IMR-90 (cell line): ENCODE data around the gene ZNF488. TPM values are rescaled to one million over a fixed set of nuclear protein-coding genes. Genes with fewer than 3 reads are reported as not detected.

ENCODE experiments used
- ATAC-seq: fragments of 200-7000 bp; cut with Tn5 transposase; 2 replicates; pipeline ENCODE4 v1.9.1; 2020; ENCODE audit warnings: low read depth, mild to moderate bottlenecking, moderate library complexity
- BruUV-seq: library from RNA; stranded (reverse); fragments of 400-500 nt; replicated peaks from 2 replicates; lab custom pipeline; 2021; lab: Mats Ljungman, UMichigan
- CTCF ChIA-PET: fragments of 300-600 bp; formaldehyde crosslinking; extraction: SDS; loops from one replicate; lab custom pipeline; 2021; ENCODE audit warnings: antibody characterized with exemption; lab: Yijun Ruan, JAX
- POLR2A ChIA-PET: fragments of 300-600 bp; sonication (Branson Sonifier 250); formaldehyde crosslinking; loops from one replicate; lab custom pipeline; 2022; ENCODE audit warnings: antibody characterized with exemption; ENCODE audit not compliant: unreplicated experiment; lab: Charles Lee
- DNase-seq: peaks from one replicate; pipeline ENCODE4 v3.0.0; 2013
- H2AFZ ChIP-seq: replicated peaks from 2 replicates; pipeline ENCODE3; 2013; ENCODE audit warnings: low read length, mild to moderate bottlenecking; ENCODE audit not compliant: poor library complexity
- H2AK5ac ChIP-seq: 2 replicates; pipeline ENCODE4 v1.6.1; 2013; ENCODE audit warnings: low read depth, low read length, inconsistent platforms
- H2AK9ac ChIP-seq: replicated peaks from 2 replicates; pipeline ENCODE3; 2013; ENCODE audit warnings: mild to moderate bottlenecking, low read depth, low read length, moderate library complexity; ENCODE audit not compliant: poor library complexity
- H2BK120ac ChIP-seq: 2 replicates; pipeline ENCODE4 v1.6.1; 2013; ENCODE audit warnings: low read depth, low read length, inconsistent platforms
- H2BK15ac ChIP-seq: 3 replicates; pipeline ENCODE4 v1.6.1; 2013; ENCODE audit warnings: low read depth, low read length, inconsistent platforms
- H2BK20ac ChIP-seq: 2 replicates; pipeline ENCODE4 v1.6.1; 2013; ENCODE audit warnings: low read depth, mild to moderate bottlenecking, inconsistent platforms, low read length, moderate library complexity
- H2BK5ac ChIP-seq: 2 replicates; pipeline ENCODE4 v1.6.1; 2013; ENCODE audit warnings: mild to moderate bottlenecking, low read depth, low read length, inconsistent platforms; ENCODE audit not compliant: poor library complexity, severe bottlenecking
- H3K14ac ChIP-seq: replicated peaks from 2 replicates; pipeline ENCODE4 v1.6.1; 2013; ENCODE audit warnings: low read depth, low read length, inconsistent platforms
- H3K18ac ChIP-seq: 2 replicates; pipeline ENCODE4 v1.6.1; 2013; ENCODE audit warnings: low read depth, low read length, control low read depth
- H3K23ac ChIP-seq: 2 replicates; pipeline ENCODE4 v1.6.1; 2013; ENCODE audit warnings: low read depth, low read length, inconsistent platforms
- H3K27ac ChIP-seq: 2 replicates; pipeline ENCODE4 v1.5.1; 2013; ENCODE audit warnings: mild to moderate bottlenecking, control low read depth, low read length; ENCODE audit not compliant: insufficient read depth
- H3K27me3 ChIP-seq: 2 replicates; pipeline ENCODE4 v1.6.1; 2013; ENCODE audit warnings: low read length; ENCODE audit not compliant: control insufficient read depth, insufficient read depth
- H3K36me3 ChIP-seq: 2 replicates; pipeline ENCODE4 v1.6.1; 2013; ENCODE audit warnings: low read length, mixed read lengths; ENCODE audit not compliant: control insufficient read depth, insufficient read depth
- H3K4ac ChIP-seq: 2 replicates; pipeline ENCODE4 v1.6.1; 2013; ENCODE audit warnings: low read depth, low read length, inconsistent platforms
- H3K4me1 ChIP-seq: 2 replicates; pipeline ENCODE4 v1.6.1; 2013; ENCODE audit warnings: low read length, mixed read lengths; ENCODE audit not compliant: control insufficient read depth, insufficient read depth
- H3K4me2 ChIP-seq: 2 replicates; pipeline ENCODE4 v1.6.1; 2013; ENCODE audit warnings: low read depth, mild to moderate bottlenecking, control low read depth, low read length, moderate library complexity
- H3K4me3 ChIP-seq: 2 replicates; pipeline ENCODE4 v1.5.1; 2013; ENCODE audit warnings: low read depth, mild to moderate bottlenecking, control low read depth, low read length, moderate library complexity; ENCODE audit not compliant: insufficient read depth
- H3K56ac ChIP-seq: 2 replicates; pipeline ENCODE4 v1.6.1; 2013; ENCODE audit warnings: low read length, inconsistent platforms; ENCODE audit not compliant: insufficient read depth; ENCODE audit errors: extremely low read depth
- H3K79me1 ChIP-seq, 2 experiments: 2 replicates each; pipeline ENCODE4 v1.6.1; 2013; ENCODE audit warnings: low read length in 2 of 2, inconsistent platforms in 1 of 2, low read depth in 1 of 2
- H3K9ac ChIP-seq: 2 replicates; pipeline ENCODE4 v1.6.1; 2013; ENCODE audit warnings: low read depth, low read length, control low read depth
- H3K9me1 ChIP-seq: 2 replicates; pipeline ENCODE4 v1.6.1; 2013; ENCODE audit warnings: low read length, inconsistent platforms; ENCODE audit not compliant: insufficient read depth
- H3K9me3 ChIP-seq: 2 replicates; pipeline ENCODE4 v1.6.1; 2013; ENCODE audit warnings: low read length; ENCODE audit not compliant: control insufficient read depth, insufficient read depth
- H4K20me1 ChIP-seq: 2 replicates; pipeline ENCODE4 v1.6.1; 2013; ENCODE audit warnings: low read length, inconsistent platforms; ENCODE audit not compliant: insufficient read depth
- H4K5ac ChIP-seq: 2 replicates; pipeline ENCODE4 v1.6.1; 2013; ENCODE audit warnings: mild to moderate bottlenecking, low read depth, low read length, control low read depth
- H4K8ac ChIP-seq, 2 experiments: 2 replicates each; pipeline ENCODE4 v1.6.1; 2013; ENCODE audit warnings: low read depth in 2 of 2, low read length in 2 of 2, control low read depth in 1 of 2, inconsistent platforms in 1 of 2
- H4K91ac ChIP-seq: 2 replicates; pipeline ENCODE4 v1.6.1; 2013; ENCODE audit warnings: low read depth, low read length, inconsistent platforms; ENCODE audit not compliant: insufficient read depth
- BHLHE40 ChIP-seq: fragments of 150-350 bp; IDR thresholded peaks from 2 replicates; pipeline ENCODE4 v1.6.1; 2016; ENCODE audit warnings: mild to moderate bottlenecking, low read depth, low read length
- ELK1 ChIP-seq: fragments of 150-350 bp; IDR thresholded peaks from 2 replicates; pipeline ENCODE4 v1.6.1; 2016; ENCODE audit warnings: low read depth, mild to moderate bottlenecking, low read length, moderate library complexity, borderline replicate concordance
- MAZ ChIP-seq: IDR thresholded peaks from 2 replicates; pipeline ENCODE4 v1.6.1; 2012; ENCODE audit warnings: low read depth, mild to moderate bottlenecking, low read length, improper control_type of control experiment, moderate library complexity, borderline replicate concordance
- POLR2A ChIP-seq: IDR thresholded peaks from 2 replicates; pipeline ENCODE4 v1.6.1; 2012; ENCODE audit warnings: mild to moderate bottlenecking, low read depth, low read length
- RFX5 ChIP-seq: IDR thresholded peaks from 2 replicates; pipeline ENCODE4 v1.8.0; 2012; ENCODE audit warnings: low read depth, mild to moderate bottlenecking, low read length, moderate library complexity
- WGBS, 2 experiments: methylation state at CpG; one replicate each; pipeline versions ENCODE4 v1.1.5 to v1.1.7; 2013; ENCODE audit warnings: missing lambda C conversion rate in 2 of 2; ENCODE audit not compliant: insufficient read length in 1 of 2; ENCODE audit errors: extremely low coverage in 2 of 2; 5-methylcytosine and 5-hydroxymethylcytosine counted together
- dilution Hi-C: fragments of 300-500 bp; cut with HindIII; formaldehyde crosslinking; loops from one replicate; pipeline ENCODE4 v1.14.3; 2018; ENCODE audit warnings: low sequenced_read_pairs; ENCODE audit not compliant: unreplicated experiment
- in situ Hi-C: fragments of 300-500 bp; cut with MboI; formaldehyde crosslinking; loops from 3 replicates; pipeline ENCODE4 v1.14.3; 2019; ENCODE audit warnings: low sequenced_read_pairs, inconsistent platforms, mixed read lengths
- intact Hi-C: fragments of 100-400 bp; cut with micrococcal nuclease; formaldehyde crosslinking; loops from 2 replicates; pipeline ENCODE4 v1.10.0; 2022
- polyA plus RNA-seq, 3 experiments: library from polyadenylated mRNA; depleted of rRNA; stranded (reverse); fragments of >200 nt; gene quantifications; 2 replicates each; pipeline ENCODE4 v1.2.3, GENCODE V29; 2012; ENCODE audit warnings: low replicate concordance in 1 of 3
- total RNA-seq: library from RNA; depleted of rRNA; stranded (reverse); fragments of >200 nt; gene quantifications from 2 replicates; pipeline ENCODE4 v1.2.3, GENCODE V29; 2012

The ZNF488 gene
- total and polyA plus RNA-seq, 2 of the 4 experiments (the other 2 are of a cell fraction): under 0.01 to 0.14 TPM

DNA sequence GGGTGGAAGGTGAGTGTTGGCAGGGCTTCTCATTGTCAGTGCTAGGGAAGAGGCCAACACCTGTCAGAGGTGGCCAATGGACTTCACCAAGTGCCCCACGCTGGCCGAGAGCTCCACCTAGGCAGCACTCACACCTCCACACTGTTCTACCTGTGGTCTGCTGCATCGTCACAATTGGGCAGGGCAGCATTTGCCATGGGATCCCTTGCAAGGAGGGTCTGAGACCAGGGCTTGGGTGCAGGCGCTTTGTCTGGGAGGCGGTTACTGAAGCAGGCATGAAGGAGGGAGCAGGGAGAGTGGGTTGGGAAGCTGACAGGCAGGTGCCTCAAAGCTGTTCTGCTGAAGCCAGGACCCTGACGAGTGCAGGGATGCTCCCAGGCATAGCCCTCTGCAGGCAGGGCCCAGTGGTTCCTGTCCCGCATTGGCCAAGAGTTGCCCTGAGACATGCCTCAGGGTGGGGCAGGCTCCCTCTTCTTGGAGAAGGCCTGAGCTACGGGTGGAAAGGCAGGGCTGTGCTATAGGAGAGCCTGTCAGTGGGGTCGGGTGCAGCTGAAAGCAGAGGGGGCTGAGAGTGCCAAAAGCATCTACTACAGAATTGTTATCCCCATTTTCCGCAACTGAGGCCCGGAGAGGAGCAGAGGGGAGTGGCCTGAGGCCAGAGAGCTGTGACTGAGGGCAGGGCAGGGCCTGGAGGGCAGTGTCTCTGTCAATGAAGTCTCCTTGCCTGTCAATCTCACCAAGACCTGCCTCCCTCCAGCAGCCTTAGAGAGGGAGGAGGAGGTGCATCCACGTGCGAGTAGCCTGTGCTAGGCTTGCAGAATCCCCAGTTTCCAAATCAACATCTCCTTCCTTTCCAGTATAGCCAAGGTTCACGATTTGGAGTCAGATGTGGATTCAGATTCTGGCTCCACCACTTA is 31.9 kb downstream of the ZNF488 start:
- Histone ChIP-seq H2AFZ (no peak overlapping the region), H2BK20ac (no peak overlapping the region), H3K79me1 (no peaks in the 10 kb centered on the region), H4K91ac (no peak overlapping the region), H2BK120ac (no peak overlapping the region), H2AK5ac (no peak overlapping the region), H3K4me2 (no peak overlapping the region), H3K9me3 (no peaks in the 10 kb centered on the region), H3K14ac (no peak overlapping the region), H3K27me3 (peaks cover 29% of the 10 kb centered on the region), H3K23ac (no peak overlapping the region), H3K4me1 (no peaks in the 10 kb centered on the region), H4K5ac (no peak overlapping the region), H3K9ac (no peak overlapping the region), H2BK5ac (no peak overlapping the region), H4K20me1 (no peaks in the 10 kb centered on the region), H4K8ac (no peak overlapping the region), H2BK15ac (no peak overlapping the region), H3K36me3 (no peaks in the 10 kb centered on the region), H3K9me1 (no peaks in the 10 kb centered on the region), H2AK9ac (no peak overlapping the region), H3K4ac (no peak overlapping the region), H3K4me3 (no peak overlapping the region), H3K27ac (no peak overlapping the region), H3K56ac (no peak overlapping the region), H3K18ac (no peak overlapping the region)
- dilution Hi-C loops (no loop called here), intact Hi-C loops (no loop called here), in situ Hi-C loops (no loop called here)
- no peak for TF ChIP-seq MAZ
- TF ChIP-seq BHLHE40: no peak
- no peak for TF ChIP-seq ELK1
- TF ChIP-seq RFX5: no peak
- TF ChIP-seq POLR2A: no peak
- WGBS, 2 experiments: 100% methylated on average over 1 of the region's 14 CpGs; no CpG with 5 or more reads in 1 of the 2 experiments
- no TSS peak for BruUV-seq
- CTCF ChIA-PET: interaction anchor here (0.7 kb wide), 1 partner anchor 995 kb away, joined by 3 read pairs; no protein-coding TSS in a partner anchor
- ATAC-seq: no peak
- DNase-seq: no peak
- POLR2A ChIA-PET: no interaction called here
